Nephron (organoid): ENCODE results near the gene THRA.

Source experiments
- H3K27ac Mint-ChIP-seq, 3 experiments: 2 replicates each; pipeline ENCODE4 v1.8.0; 2020; ENCODE audit warnings: mixed read lengths in 3 of 3, mild to moderate bottlenecking in 2 of 3, moderate library complexity in 1 of 3
- H3K27me3 Mint-ChIP-seq: 2 replicates; pipeline ENCODE4 v1.8.0; 2021; ENCODE audit warnings: low read depth, mild to moderate bottlenecking, moderate library complexity, mixed read lengths
- H3K36me3 Mint-ChIP-seq: 2 replicates; pipeline ENCODE4 v1.8.0; 2020; ENCODE audit warnings: low read depth, mixed read lengths
- H3K4me1 Mint-ChIP-seq: 2 replicates; pipeline ENCODE4 v1.8.0; 2020; ENCODE audit warnings: mixed read lengths
- H3K4me3 Mint-ChIP-seq, 3 experiments: 2 replicates each; pipeline ENCODE4 v1.8.0; 2020; ENCODE audit warnings: mild to moderate bottlenecking in 3 of 3, mixed read lengths in 3 of 3, moderate library complexity in 2 of 3
- H3K9me3 Mint-ChIP-seq: 2 replicates; pipeline ENCODE4 v1.8.0; 2020; ENCODE audit warnings: mixed read lengths
- CTCF ChIP-seq, 3 experiments: fragments of 200-600 bp; sonication (generic); IDR thresholded peaks; one replicate each; pipeline ENCODE4 v1.5.0; 2021; ENCODE audit warnings: antibody characterized with exemption in 3 of 3; ENCODE audit not compliant: unreplicated experiment in 3 of 3

THRA gene

GRCh38 chr17:40065769-40066510 is 3.2 kb downstream of the THRA start:
- Mint-ChIP-seq H3K36me3 (no peaks in the 10 kb centered on the region), H3K9me3 (no peaks in the 10 kb centered on the region), H3K27ac (peak overlapping the region; percentile 92 to 99 (median 92)), H3K4me1 (peaks cover 83% of the 10 kb centered on the region), H3K4me3 (peak overlapping the region; percentile 41 to 81 (median 57)), H3K27me3 (peaks cover 4% of the 10 kb centered on the region)
- no peak for TF ChIP-seq CTCF (IDR thresholded peaks at IDR 0.05; ENCODE audit: unreplicated experiment in 3 of 3)

- no peaks in the 10 kb centered on the region for H3K36me3 Mint-ChIP-seq
- TF ChIP-seq CTCF (IDR thresholded peaks at IDR 0.05; ENCODE audit: unreplicated experiment in 3 of 3), result no peak
Observed at GRCh38 chr17:40067710-40068109, 4.9 kb downstream of the THRA start.

GRCh38 chr17:40068129-40068581 is 5.4 kb downstream of the THRA start:
- H3K27ac Mint-ChIP-seq, result peak overlapping the region; percentile 92 to 99 (median 99)
- no peaks in the 10 kb centered on the region for H3K9me3 Mint-ChIP-seq
- H3K4me1 Mint-ChIP-seq, result peaks cover 82% of the 10 kb centered on the region
- H3K4me3 Mint-ChIP-seq, result peak overlapping the region; percentile 77 to 85 (median 79)
- no peaks in the 10 kb centered on the region for H3K36me3 Mint-ChIP-seq
- no peaks in the 10 kb centered on the region for H3K27me3 Mint-ChIP-seq
- no peak for TF ChIP-seq CTCF (IDR thresholded peaks at IDR 0.05; ENCODE audit: unreplicated experiment in 3 of 3)

More at GRCh38 chr17:40067710-40068109, 4.9 kb downstream of the THRA start:
- Mint-ChIP-seq H3K4me3 (peak overlapping the region; percentile 77 to 85 (median 79)), H3K9me3 (no peaks in the 10 kb centered on the region), H3K4me1 (peaks cover 78% of the 10 kb centered on the region), H3K27me3 (no peaks in the 10 kb centered on the region), H3K27ac (peak overlapping the region; percentile 92 to 99 (median 99))

GRCh38 chr17:40068584-40068916 is 5.8 kb downstream of the THRA start:
- H3K27ac Mint-ChIP-seq, result peak overlapping the region; percentile 92 to 99 (median 99)
- H3K4me1 Mint-ChIP-seq, result peaks cover 85% of the 10 kb centered on the region
- no peaks in the 10 kb centered on the region for H3K36me3 Mint-ChIP-seq
- H3K27me3 Mint-ChIP-seq, result no peaks in the 10 kb centered on the region
- TF ChIP-seq CTCF (IDR thresholded peaks at IDR 0.05; ENCODE audit: unreplicated experiment in 3 of 3), result no peak
- H3K9me3 Mint-ChIP-seq, result no peaks in the 10 kb centered on the region
- peak overlapping the region; percentile 77 to 85 (median 79) for H3K4me3 Mint-ChIP-seq

- Mint-ChIP-seq H3K27me3 (no peaks in the 10 kb centered on the region), H3K36me3 (no peaks in the 10 kb centered on the region), H3K9me3 (no peaks in the 10 kb centered on the region), H3K27ac (peak overlapping the region; percentile 92 to 99 (median 99)), H3K4me1 (peaks cover 84% of the 10 kb centered on the region), H3K4me3 (peak overlapping the region; percentile 77 to 85 (median 79))
- no peak for TF ChIP-seq CTCF (IDR thresholded peaks at IDR 0.05; ENCODE audit: unreplicated experiment in 3 of 3)
Observed at GRCh38 chr17:40068917-40069750, 6.4 kb downstream of the THRA start.
